Osteocyte (in vitro differentiated cells): ENCODE results near the gene INTS1. TPM values are rescaled to one million over a fixed set of nuclear protein-coding genes. Genes with fewer than 3 reads are reported as not detected.

ENCODE experiments used
- DNase-seq: peaks from one replicate; pipeline ENCODE4 v3.0.0; 2021; ENCODE audit warnings: mixed read lengths; ENCODE audit not compliant: unreplicated experiment; ENCODE audit errors: extremely low spot score
- H3K27ac Mint-ChIP-seq: one replicate; pipeline ENCODE4 v1.8.0; 2021; ENCODE audit warnings: mild to moderate bottlenecking, mixed read lengths; ENCODE audit not compliant: unreplicated experiment
- H3K27me3 Mint-ChIP-seq: one replicate; pipeline ENCODE4 v1.8.0; 2021; ENCODE audit warnings: mixed read lengths; ENCODE audit not compliant: unreplicated experiment
- H3K36me3 Mint-ChIP-seq: one replicate; pipeline ENCODE4 v1.8.0; 2021; ENCODE audit warnings: mixed read lengths; ENCODE audit not compliant: unreplicated experiment
- H3K4me1 Mint-ChIP-seq: one replicate; pipeline ENCODE4 v1.8.0; 2021; ENCODE audit warnings: mixed read lengths; ENCODE audit not compliant: unreplicated experiment
- H3K4me3 Mint-ChIP-seq: one replicate; pipeline ENCODE4 v1.8.0; 2021; ENCODE audit warnings: mild to moderate bottlenecking, moderate library complexity, mixed read lengths; ENCODE audit not compliant: unreplicated experiment
- H3K9me3 Mint-ChIP-seq: one replicate; pipeline ENCODE4 v1.8.0; 2021; ENCODE audit warnings: mixed read lengths; ENCODE audit not compliant: unreplicated experiment
- CTCF ChIP-seq: fragments of 200-600 bp; sonication (generic); IDR thresholded peaks from 2 replicates; pipeline ENCODE4 v1.5.0; 2021; ENCODE audit warnings: antibody characterized with exemption, mild to moderate bottlenecking, moderate library complexity
- total RNA-seq: library from RNA; stranded (reverse); gene quantifications from 2 replicates; pipeline ENCODE4 v1.2.1, GENCODE V29; 2021

INTS1 gene
- total RNA-seq, 1 donor from 2014 or later, result 121 TPM

- H3K27ac Mint-ChIP-seq, result no peak overlapping the region
- H3K4me3 Mint-ChIP-seq, result no peak overlapping the region
- DNase-seq, result no peak
- TF ChIP-seq CTCF, result no peak
- no peaks in the 10 kb centered on the region for H3K4me1 Mint-ChIP-seq
- no peaks in the 10 kb centered on the region for H3K27me3 Mint-ChIP-seq
- H3K36me3 Mint-ChIP-seq, result peaks cover 24% of the 10 kb centered on the region
- H3K9me3 Mint-ChIP-seq, result no peaks in the 10 kb centered on the region
Measured at GRCh38 chr7:1494866-1495563, 9.2 kb downstream of the INTS1 start.

- no peak for TF ChIP-seq CTCF
- Mint-ChIP-seq H3K4me3 (no peak overlapping the region), H3K27ac (no peak overlapping the region), H3K36me3 (peaks cover 23% of the 10 kb centered on the region), H3K4me1 (no peaks in the 10 kb centered on the region), H3K9me3 (no peaks in the 10 kb centered on the region), H3K27me3 (no peaks in the 10 kb centered on the region)
- no peak for DNase-seq
Measured at GRCh38 chr7:1494447-1494846, 9.7 kb downstream of the INTS1 start.

- Mint-ChIP-seq H3K36me3 (peaks cover 26% of the 10 kb centered on the region), H3K4me1 (no peaks in the 10 kb centered on the region), H3K27ac (no peak overlapping the region), H3K9me3 (no peaks in the 10 kb centered on the region), H3K27me3 (no peaks in the 10 kb centered on the region), H3K4me3 (no peak overlapping the region)
- TF ChIP-seq CTCF, result no peak
- DNase-seq, result no peak
Measured at GRCh38 chr7:1493571-1493970, 10.6 kb downstream of the INTS1 start.

- TF ChIP-seq CTCF, result no peak
- no peak overlapping the region for H3K27ac Mint-ChIP-seq
- no peak overlapping the region for H3K4me3 Mint-ChIP-seq
- DNase-seq, result no peak
- no peaks in the 10 kb centered on the region for H3K9me3 Mint-ChIP-seq
- peaks cover 30% of the 10 kb centered on the region for H3K36me3 Mint-ChIP-seq
- H3K27me3 Mint-ChIP-seq, result no peaks in the 10 kb centered on the region
- no peaks in the 10 kb centered on the region for H3K4me1 Mint-ChIP-seq
Measured at GRCh38 chr7:1493129-1493528, 11.1 kb downstream of the INTS1 start.

- Mint-ChIP-seq H3K27ac (no peak overlapping the region), H3K27me3 (no peaks in the 10 kb centered on the region), H3K4me3 (no peak overlapping the region), H3K9me3 (no peaks in the 10 kb centered on the region), H3K36me3 (peaks cover 33% of the 10 kb centered on the region), H3K4me1 (no peaks in the 10 kb centered on the region)
- no peak for DNase-seq
- no peak for TF ChIP-seq CTCF
Measured at GRCh38 chr7:1492640-1493039, 11.5 kb downstream of the INTS1 start.
